ENCODE measurements around the gene PDGFD.

Gene PDGFD

DNA sequence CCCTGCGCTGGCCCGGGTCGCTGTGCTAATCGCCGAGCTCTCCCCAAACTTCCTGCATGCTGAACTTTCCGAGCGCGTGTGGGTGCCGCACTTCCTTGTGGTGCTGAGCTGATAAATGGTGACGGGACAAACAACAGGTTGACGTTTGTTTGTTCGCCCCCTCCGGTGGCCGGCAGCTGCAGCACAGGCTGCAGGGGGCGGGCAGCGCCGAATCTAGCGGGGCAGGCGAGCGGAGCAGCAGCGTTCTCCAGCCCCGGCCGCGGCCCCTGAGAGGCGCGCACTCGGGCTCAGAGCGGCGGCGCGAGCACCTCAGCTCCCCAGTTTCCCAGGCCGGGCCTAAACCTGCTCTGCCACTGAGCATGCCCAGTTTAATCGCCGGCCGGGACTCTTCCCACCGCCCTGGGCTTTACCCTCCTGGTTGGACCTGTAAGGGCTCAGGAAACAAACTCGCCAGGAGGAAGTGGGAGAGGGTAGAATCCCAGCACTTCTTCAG, at the start of gene PDGFD:
TSS of gene PDGFD (minus strand) at position 120 of the 493 bp plus-strand sequence.
- DNase-seq, result no peak

DNA sequence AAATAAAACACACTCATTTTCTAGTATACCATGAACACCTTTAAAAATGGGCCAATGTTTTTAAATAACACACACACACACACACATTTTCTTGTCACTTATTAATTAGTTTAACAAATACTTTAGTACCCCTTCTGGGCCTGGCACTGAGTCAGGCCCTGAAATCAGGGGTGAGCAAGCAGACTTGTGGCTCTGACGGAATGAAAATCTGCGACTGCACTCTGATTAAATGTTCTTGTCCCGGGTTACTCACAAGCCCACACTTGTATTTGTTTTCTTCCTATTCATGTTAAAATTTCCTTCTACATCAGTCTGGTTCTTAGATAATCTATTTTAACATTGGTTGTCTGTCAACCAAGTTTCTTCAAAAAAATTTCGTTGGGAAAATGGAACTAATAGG, 43.0 kb upstream of the PDGFD start:
- no peak for DNase-seq

DNA sequence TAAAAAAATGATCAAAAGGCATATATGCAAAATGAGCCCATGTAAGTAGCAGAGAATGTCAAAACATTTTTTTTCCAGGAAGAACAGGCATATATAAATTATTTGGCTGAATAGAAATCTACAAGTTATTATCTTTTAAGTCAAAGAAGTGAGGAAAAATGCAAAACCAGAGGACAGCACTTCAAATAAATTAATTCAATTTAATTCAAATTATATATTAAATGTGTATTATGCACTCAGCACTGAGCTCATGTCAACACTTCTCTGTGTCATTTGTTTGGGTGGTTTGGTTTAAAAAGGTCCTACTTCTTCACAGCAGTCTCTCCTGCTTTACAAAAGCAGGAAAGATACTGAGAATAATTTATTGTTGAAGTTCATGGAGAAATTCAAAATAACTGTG, 41.9 kb upstream of the PDGFD start:
- no peak for DNase-seq

- no peak for DNase-seq
These were observed 36.7 kb upstream of the PDGFD start for GRCh38 chr11:104200688-104201087.

DNA sequence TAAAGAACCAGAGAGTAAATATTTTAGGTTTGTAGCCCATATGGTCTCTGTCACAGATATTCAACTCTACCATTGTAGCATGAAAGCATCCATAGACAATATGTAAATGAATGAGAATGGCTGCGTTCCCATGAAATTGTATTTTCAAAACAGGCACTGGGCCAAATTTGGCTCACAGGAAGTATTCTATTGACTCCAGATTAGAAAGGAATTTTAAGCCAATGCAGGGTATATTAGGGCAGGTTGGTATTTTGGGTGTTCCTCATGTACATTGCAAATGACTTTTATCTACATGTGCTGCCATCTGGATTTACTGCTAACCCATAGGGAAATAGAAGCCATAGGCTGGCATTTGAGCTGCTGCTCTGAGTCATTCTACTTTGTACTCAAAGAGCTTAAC, 35.1 kb upstream of the PDGFD start:
- DNase-seq, result no peak

DNA sequence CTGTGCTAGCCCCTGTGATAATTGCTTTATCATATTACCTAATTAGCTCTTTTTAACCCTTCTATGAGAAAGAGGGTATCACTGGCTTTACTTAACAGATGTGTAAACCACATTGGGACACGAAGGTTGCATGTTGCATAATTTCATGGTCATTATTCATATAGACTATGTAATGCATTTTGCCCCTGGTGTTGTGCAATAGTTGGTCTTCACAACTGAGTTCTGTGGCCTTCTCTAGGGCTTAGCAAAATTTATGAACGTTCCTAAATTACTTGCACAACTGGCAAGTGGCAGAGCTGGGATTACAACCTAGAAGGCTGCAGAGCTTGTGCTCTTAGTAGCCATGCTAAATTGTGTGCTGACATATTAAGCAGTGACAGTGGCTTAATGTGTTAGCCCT, 34.6 kb upstream of the PDGFD start:
- DNase-seq, result no peak

DNA sequence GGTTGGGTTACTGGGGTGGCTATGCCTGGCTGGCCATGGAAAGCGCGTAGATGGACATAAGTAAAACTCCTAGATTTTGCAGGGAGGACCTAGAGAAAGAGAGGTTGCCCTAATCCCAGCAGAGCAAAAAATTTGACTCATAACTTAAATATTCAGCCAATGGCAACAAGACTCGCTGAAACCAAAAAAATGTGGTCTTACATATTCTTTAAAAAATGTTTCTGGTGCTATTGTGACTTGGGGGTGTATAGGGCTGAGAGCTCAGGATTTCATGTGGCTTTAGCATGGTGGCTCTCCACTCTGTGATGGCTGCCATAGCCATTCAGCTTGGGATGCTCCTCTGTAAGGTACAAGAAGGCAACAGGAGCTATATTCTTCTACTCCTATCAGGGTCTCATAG, 27.2 kb upstream of the PDGFD start:
- no peak for DNase-seq

DNA sequence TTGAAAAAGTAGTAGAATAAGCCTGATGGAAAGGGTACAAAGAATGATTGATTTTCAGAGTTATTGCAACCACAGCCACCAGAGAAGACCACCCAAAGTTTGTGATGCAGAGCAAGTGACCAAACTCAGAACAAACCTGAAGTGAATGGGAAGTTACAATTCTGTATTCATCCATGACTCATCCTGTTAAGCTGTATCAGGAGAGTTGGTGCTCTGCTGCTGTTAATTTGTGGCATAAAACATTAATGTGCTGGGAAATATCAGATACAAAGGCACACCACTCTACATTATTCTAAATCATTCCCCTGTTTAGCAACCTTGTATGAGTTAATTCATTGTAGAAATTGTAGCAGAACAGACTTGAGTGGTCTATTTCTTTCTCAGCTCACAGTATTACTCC, 19.6 kb upstream of the PDGFD start:
- DNase-seq, result no peak

- no peak for DNase-seq
These were observed 11.8 kb upstream of the PDGFD start for GRCh38 chr11:104175769-104176168.

- DNase-seq, result no peak
These were observed 5.1 kb upstream of the PDGFD start for GRCh38 chr11:104169091-104169490.

GRCh38 chr11:104165014-104165413, 1.1 kb upstream of the PDGFD start:
- no peak for DNase-seq

- DNase-seq, result no peak
These were observed 583 bp downstream of the PDGFD start for GRCh38 chr11:104163100-104164027.

- no peak for DNase-seq
These were observed 2.0 kb downstream of the PDGFD start for GRCh38 chr11:104161751-104162450.

DNA sequence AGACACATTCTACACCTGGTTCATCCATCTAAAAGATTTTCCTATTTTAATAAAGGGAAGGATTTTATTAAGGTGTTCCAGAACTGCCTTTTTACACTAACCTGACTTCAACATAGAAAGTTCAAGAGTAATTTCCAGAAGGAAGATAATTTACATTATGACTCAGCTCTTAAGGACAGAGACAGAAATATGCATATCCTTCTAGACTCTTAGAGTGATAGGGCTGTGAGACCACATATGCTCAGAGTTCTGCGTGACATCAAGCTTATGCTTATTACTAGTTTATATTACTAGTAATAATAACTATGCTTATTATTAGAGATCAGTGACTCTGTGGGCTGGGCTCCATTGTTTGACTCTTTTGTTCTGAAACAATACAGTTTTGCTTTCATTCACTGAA, 4.6 kb downstream of the PDGFD start:
- no peak for DNase-seq

GRCh38 chr11:104155375-104155774, 8.6 kb downstream of the PDGFD start:
- DNase-seq, result no peak

GRCh38 chr11:104154296-104154695, 9.7 kb downstream of the PDGFD start:
- no peak for DNase-seq

GRCh38 chr11:104152941-104153505, 10.9 kb downstream of the PDGFD start:
- no peak for DNase-seq

DNA sequence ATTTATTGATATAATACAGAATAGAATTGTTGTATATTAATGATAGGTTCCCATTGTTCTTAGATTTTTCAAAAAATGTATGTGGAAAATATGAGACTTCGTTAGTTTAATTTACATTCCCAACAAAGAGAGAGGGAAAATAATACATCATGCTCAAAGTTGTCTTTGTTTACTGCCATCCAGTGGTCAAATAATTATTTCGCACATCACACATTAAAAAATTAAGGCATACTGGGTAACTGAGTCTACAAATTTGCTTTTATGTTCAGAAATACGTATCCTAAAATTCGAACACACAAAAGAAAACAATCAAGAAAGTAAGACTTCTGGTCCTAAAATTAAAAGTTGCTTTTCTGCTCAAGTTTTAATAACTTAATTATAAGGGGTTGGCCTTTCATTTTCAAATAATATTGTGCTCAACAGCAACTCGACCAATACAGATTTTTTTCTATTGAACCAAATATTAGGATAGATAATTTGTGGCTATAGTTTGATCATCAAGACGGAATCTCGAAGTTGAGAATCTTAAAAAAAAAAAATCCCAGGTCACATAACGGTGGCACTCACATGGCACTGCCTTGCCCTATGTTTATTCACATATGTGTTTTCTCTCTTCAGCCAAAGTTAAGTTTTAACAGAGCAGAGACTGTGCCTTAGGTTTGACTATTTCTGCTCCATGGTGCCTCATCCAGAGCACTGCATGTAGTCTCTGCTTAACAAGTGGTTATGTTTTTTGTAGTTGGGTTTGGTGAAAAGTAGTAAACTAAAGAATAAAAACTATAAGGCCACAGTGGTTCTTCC, 12.3 kb downstream of the PDGFD start:
- DNase-seq, result no peak

- no peak for DNase-seq
These were observed 15.2 kb downstream of the PDGFD start for GRCh38 chr11:104148706-104149105.

DNA sequence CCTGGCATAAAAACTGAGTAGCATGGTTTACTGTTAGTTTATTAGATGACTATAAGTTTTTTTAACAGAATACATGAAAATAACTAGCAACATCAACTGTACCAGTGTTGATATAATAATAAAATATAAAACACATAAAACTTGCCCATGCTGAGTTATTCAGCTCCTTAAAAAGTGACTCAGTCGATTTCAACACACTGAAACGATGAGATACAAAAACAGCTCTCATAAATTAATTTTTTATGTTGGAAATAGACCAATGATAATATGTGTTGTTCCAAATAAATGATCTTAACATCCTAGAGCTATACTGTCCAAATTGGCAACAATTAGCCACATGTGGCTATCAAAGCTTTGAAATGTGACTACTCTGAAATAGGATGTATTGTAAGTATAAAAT, 15.9 kb downstream of the PDGFD start:
- DNase-seq, result no peak

GRCh38 chr11:104146943-104147342, 17.0 kb downstream of the PDGFD start:
- DNase-seq, result no peak

- DNase-seq, result no peak
These were observed 17.5 kb downstream of the PDGFD start for GRCh38 chr11:104146421-104146820.

DNA sequence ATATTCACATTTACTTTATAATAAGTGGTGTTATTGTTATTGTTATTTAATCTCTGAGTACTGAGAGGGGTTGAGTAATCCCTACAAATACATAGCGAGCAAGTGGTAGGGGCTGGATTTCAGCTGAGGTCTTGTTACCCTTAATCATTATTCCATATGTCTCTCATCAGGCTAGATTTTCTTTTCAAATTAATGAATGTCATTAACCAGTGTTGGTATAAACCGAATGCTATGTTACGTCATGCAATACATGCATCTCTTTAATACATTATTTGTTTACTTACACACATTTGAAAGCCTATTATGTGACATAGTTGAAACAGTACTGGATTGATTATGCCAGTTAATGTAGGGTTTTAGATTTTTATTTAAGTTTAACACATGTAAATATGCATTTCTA, 18.9 kb downstream of the PDGFD start:
- no peak for DNase-seq

Measured in stimulated activated naive CD4-positive, alpha-beta T cell treated with Interleukin-2 at 50 U/mL for 16 hours (primary cell).